ENCODE data around the gene GPR162.
"Not testable (repeated sequence)": the region's sequence is repeated elsewhere in the genome, so short reads cannot be mapped to it uniquely, and the experiment has no call there.

GPR162 gene

GRCh38 chr12:6858799-6859198 lies 37.2 kb downstream of the GPR162 start:
- DNase-seq (ENCODE audit: low read depth): no peak

GRCh38 chr12:6860116-6860515 lies 38.5 kb downstream of the GPR162 start:
- no peak for DNase-seq (ENCODE audit: low read depth)

DNA sequence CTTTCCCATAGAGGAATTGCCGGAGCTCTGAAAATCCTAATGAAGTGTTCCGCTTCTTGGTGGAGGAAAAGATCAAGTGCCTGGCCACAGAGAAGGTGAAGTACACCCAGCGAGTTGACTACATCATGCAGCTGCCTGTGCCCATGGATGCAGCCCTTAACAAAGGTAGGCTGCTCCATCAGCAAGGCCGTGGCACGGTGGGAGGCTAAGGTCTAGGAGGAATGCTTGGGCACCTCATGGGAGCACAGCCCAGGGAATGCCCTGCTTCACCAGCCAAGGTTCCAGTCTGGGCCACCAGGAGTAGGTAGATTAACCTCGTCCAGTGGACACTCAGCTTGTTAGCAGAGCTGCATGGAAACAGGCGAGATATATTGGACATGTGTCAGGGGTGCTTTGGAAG lies 39.3 kb downstream of the GPR162 start:
- DNase-seq (ENCODE audit: low read depth): no peak

DNA sequence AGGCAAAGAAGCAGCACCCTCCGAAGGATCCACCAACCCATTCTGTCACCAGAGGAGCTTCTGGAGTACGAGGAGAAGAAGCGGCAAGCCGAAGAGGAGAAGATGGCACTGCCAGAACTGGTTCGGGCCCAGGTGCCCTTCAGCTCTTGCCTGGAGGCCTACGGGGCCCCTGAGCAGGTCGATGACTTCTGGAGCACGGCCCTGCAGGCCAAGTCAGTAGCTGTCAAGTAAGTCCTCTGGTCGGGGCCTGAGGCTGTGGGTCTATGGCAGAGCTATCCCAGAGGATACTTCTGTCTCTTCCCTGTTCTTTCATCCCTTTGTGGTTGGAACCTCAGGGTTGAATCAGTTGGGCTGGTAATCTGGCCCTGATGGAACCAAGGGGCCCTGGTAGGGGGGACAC lies 39.8 kb downstream of the GPR162 start:
- DNase-seq (ENCODE audit: low read depth): no peak

- no peak for DNase-seq (ENCODE audit: low read depth)
Observed at GRCh38 chr12:6863033-6863432, 41.4 kb downstream of the GPR162 start.

DNA sequence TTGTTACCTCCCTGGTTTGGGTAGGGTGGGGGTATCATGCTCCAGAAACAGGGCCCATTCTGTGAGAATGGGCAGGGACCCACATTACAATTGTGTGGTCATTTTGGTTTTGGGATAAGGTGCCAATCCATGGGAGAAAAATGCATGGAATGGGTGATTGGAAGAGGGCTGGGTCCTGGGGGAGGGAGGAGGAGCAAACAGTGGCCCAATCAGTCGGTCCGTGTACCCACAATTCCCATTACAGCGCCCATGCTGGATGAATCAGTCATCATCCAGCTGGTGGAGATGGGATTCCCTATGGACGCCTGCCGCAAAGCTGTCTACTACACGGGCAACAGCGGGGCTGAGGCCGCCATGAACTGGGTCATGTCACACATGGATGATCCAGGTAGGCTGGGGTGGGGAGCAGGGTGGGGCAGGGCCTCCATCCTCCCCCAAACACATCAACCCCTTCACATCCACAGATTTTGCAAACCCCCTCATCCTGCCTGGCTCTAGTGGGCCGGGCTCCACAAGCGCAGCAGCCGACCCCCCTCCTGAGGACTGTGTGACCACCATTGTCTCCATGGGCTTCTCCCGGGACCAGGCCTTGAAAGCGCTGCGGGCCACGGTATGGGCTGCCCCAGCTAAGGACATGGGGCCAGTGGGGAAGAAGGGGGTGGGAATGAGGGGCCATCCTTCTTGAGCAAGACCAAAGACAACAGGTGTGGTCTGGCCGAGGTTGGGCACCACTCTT lies 42.1 kb downstream of the GPR162 start:
- no peak for DNase-seq (ENCODE audit: low read depth)

DNA sequence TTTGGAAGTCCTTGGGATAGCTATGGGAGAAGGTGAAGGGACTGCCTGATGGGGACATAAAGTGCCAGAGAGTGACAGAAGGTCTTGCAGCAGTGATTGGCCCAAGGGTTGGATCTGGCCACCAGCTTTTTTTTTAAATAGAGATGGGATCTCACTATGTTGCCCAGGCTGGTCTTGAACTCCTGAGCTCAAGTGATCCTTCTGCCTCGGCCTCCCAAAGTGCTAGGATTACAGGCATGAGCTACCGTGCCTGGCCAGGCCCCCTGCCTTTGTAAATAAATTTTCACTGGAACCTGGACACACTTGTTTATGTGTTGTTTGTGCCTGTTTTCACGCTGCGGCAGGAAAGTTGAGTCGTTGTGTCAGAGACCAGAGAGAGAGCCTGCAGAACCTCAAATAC lies 43.7 kb downstream of the GPR162 start:
- DNase-seq (ENCODE audit: low read depth): not testable (repeated sequence)

GRCh38 chr12:6866163-6866919 lies 44.7 kb downstream of the GPR162 start:
- no peak for DNase-seq (ENCODE audit: low read depth)

DNA sequence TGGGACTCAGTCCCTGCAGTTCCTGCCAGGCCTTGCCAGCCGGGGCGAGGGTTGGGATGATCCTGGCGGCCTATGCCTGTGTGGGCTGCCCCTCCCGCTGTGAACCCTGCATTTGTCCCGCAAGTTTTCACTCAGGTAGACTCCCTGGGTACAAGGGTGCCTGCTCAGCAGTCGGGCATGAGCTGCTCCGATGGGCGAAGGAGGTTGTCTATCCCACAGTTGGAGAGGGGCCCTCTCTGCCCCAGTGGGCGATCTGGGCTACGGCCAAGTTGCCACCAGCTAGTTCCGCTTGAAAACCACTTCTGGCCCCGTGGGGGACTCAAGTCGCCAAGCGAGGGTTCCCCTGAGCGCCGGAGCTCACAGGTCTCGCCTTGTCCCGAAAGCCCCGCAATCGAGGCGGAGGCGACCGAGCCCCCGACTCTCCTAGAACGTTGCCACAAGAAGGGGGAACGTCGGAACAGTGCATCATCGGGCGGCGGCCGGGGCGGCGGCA lies 45.3 kb downstream of the GPR162 start:
- no peak for DNase-seq (ENCODE audit: low read depth)

- DNase-seq (ENCODE audit: low read depth): peak; percentile 65
Observed at GRCh38 chr12:6867413-6868210, 46.0 kb downstream of the GPR162 start, which contains the start of gene TPI1. Gene TPI1, plus strand, starts transcription at chr12:6867531. Its CDS starts 36 bp downstream, at chr12:6867567.

DNA sequence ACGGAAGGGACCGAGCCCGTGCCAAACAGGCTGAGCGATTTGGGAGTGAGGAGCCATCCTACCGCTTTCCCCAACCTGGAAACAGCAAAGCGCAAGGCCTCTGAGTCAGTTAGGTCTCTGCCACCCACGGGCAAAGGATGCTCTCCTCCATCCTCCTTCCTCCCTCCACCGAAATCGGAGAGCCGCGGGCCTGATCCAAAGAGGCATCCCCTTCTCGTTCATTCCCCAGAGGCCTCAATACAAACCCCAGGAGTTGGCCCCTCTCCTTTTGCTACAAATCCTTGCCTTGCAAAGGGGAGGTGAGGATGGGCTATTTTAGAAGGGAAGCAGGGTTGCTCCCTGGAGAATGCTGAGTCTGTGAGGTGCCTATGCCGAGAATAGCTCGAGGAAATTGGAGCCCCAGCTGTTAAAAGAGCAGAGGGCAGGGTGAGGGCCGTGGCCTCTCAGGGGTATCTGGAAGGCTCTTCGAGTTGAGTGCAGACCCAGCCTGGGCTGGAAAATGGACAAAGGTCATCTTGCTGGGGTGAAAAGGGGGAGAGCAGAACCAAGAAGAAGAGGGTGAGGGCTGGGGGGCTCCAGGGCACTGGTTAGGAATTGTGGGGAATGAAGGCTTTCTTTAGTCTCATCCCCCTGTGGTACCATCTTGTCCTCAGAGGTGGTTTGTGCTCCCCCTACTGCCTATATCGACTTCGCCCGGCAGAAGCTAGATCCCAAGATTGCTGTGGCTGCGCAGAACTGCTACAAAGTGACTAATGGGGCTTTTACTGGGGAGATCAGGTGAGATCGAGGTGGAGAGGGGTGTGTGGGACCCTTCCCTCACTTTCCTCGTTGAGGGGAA lies 46.8 kb downstream of the GPR162 start:
- DNase-seq (ENCODE audit: low read depth): no peak

- no peak for DNase-seq (ENCODE audit: low read depth)
Observed at GRCh38 chr12:6869049-6870021, 47.7 kb downstream of the GPR162 start.

- DNase-seq (ENCODE audit: low read depth): not testable (repeated sequence)
Observed at GRCh38 chr12:6870304-6870703, 48.7 kb downstream of the GPR162 start.

GRCh38 chr12:6871052-6871957 lies 49.7 kb downstream of the GPR162 start:
- DNase-seq (ENCODE audit: low read depth): no peak

DNA sequence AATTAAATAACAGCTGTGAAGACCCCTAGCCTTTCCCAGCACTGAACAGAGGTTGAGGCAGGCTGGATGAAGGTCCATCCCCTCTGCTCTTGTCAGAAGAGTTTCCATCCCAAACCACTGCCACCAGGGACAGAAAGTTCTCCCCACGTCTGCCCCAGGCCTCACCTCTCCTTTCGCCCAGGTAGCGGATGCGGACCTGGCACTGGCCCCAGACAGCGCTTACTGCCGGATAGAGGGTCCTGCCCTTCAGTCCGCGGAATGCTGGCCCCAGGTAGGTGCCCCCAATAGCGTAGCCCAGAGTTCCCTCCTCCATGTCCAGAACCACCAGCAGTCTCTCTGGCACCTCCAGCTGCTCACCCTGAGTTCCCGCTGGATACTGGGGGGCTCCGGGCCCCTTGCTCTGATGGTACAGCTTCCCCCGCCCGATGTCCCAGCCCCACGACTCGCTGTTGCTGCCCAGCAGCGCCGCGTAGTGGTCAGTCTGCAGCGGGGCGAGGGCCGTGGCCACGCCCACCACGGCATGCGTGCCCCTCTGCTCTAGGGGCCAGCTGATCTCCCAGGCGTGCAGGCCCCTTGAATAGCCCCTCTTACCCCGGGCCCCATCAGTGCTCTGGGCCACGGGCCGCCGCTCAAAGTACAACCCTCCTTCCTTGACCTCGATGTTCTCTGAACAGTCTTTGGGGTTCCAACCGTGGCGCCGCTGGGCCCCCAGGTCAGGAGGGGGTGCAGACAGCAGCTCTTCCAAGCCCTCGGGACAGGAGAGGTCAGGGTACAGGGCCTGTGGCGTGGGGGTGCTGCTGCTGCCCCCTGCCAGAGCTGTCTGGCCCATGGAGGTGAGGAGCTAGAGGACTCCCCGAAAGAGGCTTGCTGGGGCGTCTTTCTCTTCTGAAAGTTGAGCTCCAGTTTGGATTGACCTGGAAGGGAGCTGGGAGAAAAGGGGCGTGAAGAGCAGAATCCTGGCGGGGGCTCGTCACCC lies 50.7 kb downstream of the GPR162 start:
- no peak for DNase-seq (ENCODE audit: low read depth)

DNA sequence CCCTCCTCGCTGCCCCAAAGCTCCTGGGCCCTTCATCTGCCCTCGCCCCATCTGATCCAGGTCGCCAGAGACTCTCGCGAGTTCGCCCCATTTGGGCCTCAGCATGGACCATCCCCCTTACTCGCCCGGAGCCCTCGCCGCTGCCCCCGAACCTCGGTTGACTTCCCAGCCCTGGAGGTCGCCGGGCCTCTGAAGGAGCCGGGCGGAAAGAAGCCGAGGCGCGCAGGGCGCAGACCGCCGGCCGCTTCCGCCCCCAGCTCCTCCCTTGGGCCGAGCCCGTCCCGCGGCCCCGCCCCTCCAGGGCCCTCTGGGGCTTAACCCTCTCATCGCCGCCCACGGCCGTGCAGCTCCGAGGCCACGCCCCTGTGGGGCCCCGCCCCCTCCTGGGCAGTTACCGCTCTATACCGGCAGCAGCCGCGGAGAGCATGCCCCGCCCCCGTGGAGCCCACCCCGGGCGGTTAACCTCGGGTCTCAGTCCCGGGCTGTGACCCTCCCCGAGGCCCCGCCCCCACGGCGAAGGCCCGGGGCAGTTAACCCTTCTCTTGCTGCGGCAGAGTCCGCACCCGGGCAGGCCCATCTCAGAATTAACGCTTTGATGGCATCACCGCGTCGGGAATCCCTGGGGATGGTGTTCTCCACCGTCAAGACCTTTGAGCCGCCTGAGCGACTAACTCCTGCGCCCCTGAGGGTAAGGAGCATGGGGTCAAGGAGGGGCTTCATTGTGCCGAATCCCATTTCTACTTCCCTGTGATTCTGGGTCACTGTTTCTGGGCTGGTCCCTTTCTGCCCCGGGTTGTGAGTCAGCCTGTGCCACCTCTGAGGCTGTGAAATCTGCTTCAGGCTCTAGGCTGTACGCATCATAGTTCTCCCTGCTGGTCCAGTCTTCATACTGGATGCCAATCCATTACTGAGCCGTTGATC lies 51.7 kb downstream of the GPR162 start, which contains the start of gene SPSB2:
TSS of gene SPSB2 (minus strand) at position 210 of the 921 bp plus-strand sequence. CDS start 402 bp downstream, outside the sequence.
- peak; percentile 91 for DNase-seq (ENCODE audit: low read depth)

- not testable (repeated sequence) for DNase-seq (ENCODE audit: low read depth)
Observed at GRCh38 chr12:6874015-6874368, 52.4 kb downstream of the GPR162 start.

All from fibroblast of the conjunctiva (primary cell).